H9 (cell line): ENCODE data around the gene CARHSP1. TPM values are rescaled to one million over a fixed set of nuclear protein-coding genes. Genes with fewer than 3 reads are reported as not detected.

Source experiments
- DNase-seq: peaks from one replicate; pipeline ENCODE4 v3.0.0-alpha.2; 2017
- H2AFZ ChIP-seq: one replicate; pipeline ENCODE4 v1.6.1; 2013; ENCODE audit warnings: mild to moderate bottlenecking, low read length, control low read depth, moderate library complexity
- H2AK5ac ChIP-seq: 2 replicates; pipeline ENCODE4 v1.6.1; 2013; ENCODE audit warnings: low read length, control low read depth, mixed read lengths; ENCODE audit not compliant: insufficient read length
- H2BK120ac ChIP-seq: one replicate; pipeline ENCODE4 v1.6.1; 2013; ENCODE audit warnings: low read depth, mild to moderate bottlenecking, low read length, control low read depth, inconsistent platforms; ENCODE audit not compliant: poor library complexity, severe bottlenecking
- H2BK12ac ChIP-seq: 2 replicates; pipeline ENCODE4 v1.6.1; 2013; ENCODE audit warnings: low read length, control low read depth, mixed read lengths, low read depth; ENCODE audit not compliant: insufficient read length
- H2BK15ac ChIP-seq: 2 replicates; pipeline ENCODE4 v1.6.1; 2013; ENCODE audit warnings: low read depth, low read length, control low read depth
- H2BK20ac ChIP-seq: one replicate; pipeline ENCODE4 v1.6.1; 2013; ENCODE audit warnings: low read depth, mild to moderate bottlenecking, low read length, control low read depth, inconsistent platforms; ENCODE audit not compliant: poor library complexity, severe bottlenecking
- H2BK5ac ChIP-seq: 2 replicates; pipeline ENCODE4 v1.6.1; 2013; ENCODE audit warnings: low read length, control low read depth, mixed read lengths; ENCODE audit not compliant: insufficient read length
- H3K14ac ChIP-seq: 2 replicates; pipeline ENCODE4 v1.6.1; 2013; ENCODE audit warnings: low read length, control low read depth; ENCODE audit not compliant: insufficient read depth
- H3K18ac ChIP-seq: 2 replicates; pipeline ENCODE4 v1.6.1; 2013; ENCODE audit warnings: low read depth, mild to moderate bottlenecking, mixed read lengths, low read length, control low read depth; ENCODE audit not compliant: insufficient read length
- H3K23ac ChIP-seq: 2 replicates; pipeline ENCODE4 v1.6.1; 2013; ENCODE audit warnings: low read length, control low read depth, mixed read lengths, low read depth; ENCODE audit not compliant: insufficient read length
- H3K23me2 ChIP-seq: 2 replicates; pipeline ENCODE4 v1.6.1; 2013; ENCODE audit warnings: low read depth, mild to moderate bottlenecking, mixed read lengths, low read length, control low read depth; ENCODE audit not compliant: insufficient read length, poor library complexity, severe bottlenecking
- H3K27ac ChIP-seq: 2 replicates; pipeline ENCODE4 v1.5.1; 2013; ENCODE audit warnings: low read length, control low read depth, mixed read lengths, low read depth; ENCODE audit not compliant: insufficient read length
- H3K27me3 ChIP-seq: 2 replicates; pipeline ENCODE4 v1.6.1; 2013; ENCODE audit warnings: low read length, control low read depth, inconsistent platforms; ENCODE audit not compliant: insufficient read depth
- H3K4ac ChIP-seq: 2 replicates; pipeline ENCODE4 v1.6.1; 2013; ENCODE audit warnings: low read depth, mild to moderate bottlenecking, control low read depth, inconsistent platforms, low read length, moderate library complexity
- H3K4me1 ChIP-seq: 2 replicates; pipeline ENCODE4 v1.6.1; 2013; ENCODE audit warnings: low read length, control low read depth, inconsistent platforms; ENCODE audit not compliant: insufficient read depth
- H3K4me2 ChIP-seq: 2 replicates; pipeline ENCODE4 v1.6.1; 2013; ENCODE audit warnings: low read length, control low read depth, mixed read lengths; ENCODE audit not compliant: insufficient read length, insufficient read depth
- H3K56ac ChIP-seq: 2 replicates; pipeline ENCODE4 v1.6.1; 2013; ENCODE audit warnings: low read depth, mild to moderate bottlenecking, mixed read lengths, low read length, control low read depth; ENCODE audit not compliant: insufficient read length
- H3K79me1 ChIP-seq: 2 replicates; pipeline ENCODE4 v1.6.1; 2013; ENCODE audit warnings: low read depth, mild to moderate bottlenecking, moderate library complexity, low read length, control low read depth, inconsistent platforms; ENCODE audit not compliant: insufficient read depth, poor library complexity, severe bottlenecking
- H3K79me2 ChIP-seq: 2 replicates; pipeline ENCODE4 v1.6.1; 2013; ENCODE audit warnings: low read length, control low read depth, inconsistent platforms; ENCODE audit not compliant: insufficient read depth
- H3K9ac ChIP-seq: 2 replicates; pipeline ENCODE4 v1.6.1; 2013; ENCODE audit warnings: low read length, control low read depth, mixed read lengths; ENCODE audit not compliant: insufficient read length; ENCODE audit errors: extremely low read depth
- H3K9me3 ChIP-seq: one replicate; pipeline ENCODE4 v1.6.1; 2013; ENCODE audit warnings: low read depth, low read length, inconsistent platforms; ENCODE audit not compliant: control insufficient read depth
- H3T11ph ChIP-seq: one replicate; pipeline ENCODE4 v1.6.1; 2013; ENCODE audit warnings: mild to moderate bottlenecking, low read length, control low read depth, inconsistent platforms
- H4K20me1 ChIP-seq: one replicate; pipeline ENCODE4 v1.6.1; 2013; ENCODE audit not compliant: control insufficient read depth, insufficient read length, insufficient read depth
- H4K5ac ChIP-seq: 2 replicates; pipeline ENCODE4 v1.6.1; 2013; ENCODE audit warnings: low read depth, mild to moderate bottlenecking, mixed read lengths, low read length, control low read depth; ENCODE audit not compliant: insufficient read length
- H4K8ac ChIP-seq: replicated peaks from 2 replicates; pipeline ENCODE4 v1.6.1; 2013; ENCODE audit warnings: low read length, control low read depth, mixed read lengths, low read depth; ENCODE audit not compliant: insufficient read length
- H4K91ac ChIP-seq: 2 replicates; pipeline ENCODE4 v1.6.1; 2013; ENCODE audit warnings: low read depth, mild to moderate bottlenecking, moderate library complexity, mixed read lengths, low read length, control low read depth; ENCODE audit not compliant: insufficient read length
- H3K27ac Mint-ChIP-seq, 3 experiments: 2 replicates in 2 of 3; 3 replicates in 1 of 3; pipeline ENCODE4 v1.8.0; 2020 to 2021; ENCODE audit warnings: mixed read lengths in 3 of 3, mild to moderate bottlenecking in 1 of 3, moderate library complexity in 1 of 3
- H3K27me3 Mint-ChIP-seq: 2 replicates; pipeline ENCODE4 v1.8.0; 2021; ENCODE audit warnings: low read depth, mild to moderate bottlenecking, moderate library complexity, mixed read lengths
- H3K36me3 Mint-ChIP-seq, 3 experiments: 2 replicates in 2 of 3; 3 replicates in 1 of 3; pipeline ENCODE4 v1.8.0; 2020 to 2021; ENCODE audit warnings: low read depth in 3 of 3, mixed read lengths in 3 of 3; ENCODE audit not compliant: insufficient read depth in 1 of 3
- H3K4me1 Mint-ChIP-seq, 2 experiments: 2 replicates each; pipeline ENCODE4 v1.8.0; 2020; ENCODE audit warnings: mixed read lengths in 2 of 2
- H3K4me3 Mint-ChIP-seq, 2 experiments: 2 replicates in 1 of 2; 3 replicates in 1 of 2; pipeline ENCODE4 v1.8.0; 2020 to 2021; ENCODE audit warnings: mild to moderate bottlenecking in 2 of 2, mixed read lengths in 2 of 2, moderate library complexity in 1 of 2
- H3K9me3 Mint-ChIP-seq, 2 experiments: 2 replicates in 1 of 2; 3 replicates in 1 of 2; pipeline ENCODE4 v1.8.0; 2020; ENCODE audit warnings: mild to moderate bottlenecking in 2 of 2, mixed read lengths in 2 of 2, moderate library complexity in 1 of 2
- CTCF ChIP-seq: fragments of 200-600 bp; sonication (generic); conservative IDR thresholded peaks from 3 replicates; pipeline ENCODE4 v1.8.0; 2021; ENCODE audit warnings: antibody characterized with exemption, mild to moderate bottlenecking
- WGBS: extraction: QIAGEN DNeasy Blood & Tissue Kit; methylation state at CpG from one replicate; pipeline ENCODE4 v1.1.7; 2013; ENCODE audit warnings: missing lambda C conversion rate, low lambda C conversion rate, mixed read lengths; ENCODE audit not compliant: insufficient read length; ENCODE audit errors: extremely low coverage; 5-methylcytosine and 5-hydroxymethylcytosine counted together
- total RNA-seq: library from RNA; stranded (reverse); gene quantifications from 2 replicates; pipeline ENCODE4 v1.2.1, GENCODE V29; 2021

Gene CARHSP1
- total RNA-seq, 1 experiment from 2014 or later: 194 TPM

DNA sequence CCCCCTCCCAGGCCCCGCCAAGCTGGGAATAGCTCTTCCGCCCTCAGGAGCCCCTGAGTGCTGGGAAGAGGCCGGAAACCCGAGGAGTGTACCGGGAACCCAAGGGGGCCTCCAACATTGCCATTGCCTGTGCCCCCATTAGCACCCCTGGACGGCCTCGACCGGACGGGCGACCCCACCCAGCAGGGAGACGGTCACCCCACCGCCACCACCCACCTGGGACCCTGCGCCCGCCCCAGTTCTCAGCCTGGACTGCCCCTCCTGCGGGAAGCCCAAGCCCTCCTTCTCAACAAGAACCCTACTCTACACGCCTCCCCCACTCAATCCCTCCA lies 2.0 kb downstream of the CARHSP1 start:
- H3K79me1 ChIP-seq: no peaks in the 10 kb centered on the region
- Mint-ChIP-seq H3K27ac (peak overlapping the region; percentile 54 to 96 (median 93)), H3K36me3 (peaks cover 7 to 17% (median 12%) of the 10 kb centered on the region in 3 experiments; a peak in 6 of 7 replicates), H3K27me3 (peaks cover 2% of the 10 kb centered on the region; the same call in 1 of the 2 replicates), H3K4me3 (peak overlapping the region; percentile 90), H3K9me3 (no peaks in the 10 kb centered on the region; a peak in 2 of 5 replicates), H3K4me1 (peaks cover 52 to 58% of the 10 kb centered on the region in 2 experiments)
- no peak overlapping the region for H4K8ac ChIP-seq
- WGBS: no CpG with 5 or more reads among the region's 16 CpGs
- no peaks in the 10 kb centered on the region for H3K27me3 ChIP-seq
- H3K23me2 ChIP-seq: peaks cover 15% of the 10 kb centered on the region
- H4K91ac ChIP-seq: no peak overlapping the region
- no peak overlapping the region for H3K4ac ChIP-seq
- no peak for TF ChIP-seq CTCF
- no peak overlapping the region for H3K27ac ChIP-seq
- peaks cover 20% of the 10 kb centered on the region; the same call in 1 of the 2 replicates for H3K4me1 ChIP-seq
- H3K79me2 ChIP-seq: peaks cover 47% of the 10 kb centered on the region; the same call in 1 of the 2 replicates
- no peak overlapping the region for H2BK12ac ChIP-seq
- H2BK120ac ChIP-seq: no peak overlapping the region
- no peak overlapping the region for H2BK20ac ChIP-seq
- H3T11ph ChIP-seq: no peak overlapping the region
- no peaks in the 10 kb centered on the region for H3K9me3 ChIP-seq
- peak overlapping the region; percentile 74 for H3K9ac ChIP-seq
- 0 out of 2 replicates have a peak overlapping the region, but pooled peaks have one; percentile 9 for H3K14ac ChIP-seq
- H3K18ac ChIP-seq: no peak overlapping the region
- no peak overlapping the region for H2BK15ac ChIP-seq
- peak overlapping the region; percentile 99 for H3K4me2 ChIP-seq
- no peak for DNase-seq
- no peak overlapping the region for H2AFZ ChIP-seq
- no peak overlapping the region for H3K23ac ChIP-seq
- H4K5ac ChIP-seq: no peak overlapping the region
- H2BK5ac ChIP-seq: no peak overlapping the region
- no peak overlapping the region for H2AK5ac ChIP-seq
- H3K56ac ChIP-seq: no peak overlapping the region
- peaks cover 5% of the 10 kb centered on the region for H4K20me1 ChIP-seq
